ENCODE measurements around the gene EFCAB7.

DNA sequence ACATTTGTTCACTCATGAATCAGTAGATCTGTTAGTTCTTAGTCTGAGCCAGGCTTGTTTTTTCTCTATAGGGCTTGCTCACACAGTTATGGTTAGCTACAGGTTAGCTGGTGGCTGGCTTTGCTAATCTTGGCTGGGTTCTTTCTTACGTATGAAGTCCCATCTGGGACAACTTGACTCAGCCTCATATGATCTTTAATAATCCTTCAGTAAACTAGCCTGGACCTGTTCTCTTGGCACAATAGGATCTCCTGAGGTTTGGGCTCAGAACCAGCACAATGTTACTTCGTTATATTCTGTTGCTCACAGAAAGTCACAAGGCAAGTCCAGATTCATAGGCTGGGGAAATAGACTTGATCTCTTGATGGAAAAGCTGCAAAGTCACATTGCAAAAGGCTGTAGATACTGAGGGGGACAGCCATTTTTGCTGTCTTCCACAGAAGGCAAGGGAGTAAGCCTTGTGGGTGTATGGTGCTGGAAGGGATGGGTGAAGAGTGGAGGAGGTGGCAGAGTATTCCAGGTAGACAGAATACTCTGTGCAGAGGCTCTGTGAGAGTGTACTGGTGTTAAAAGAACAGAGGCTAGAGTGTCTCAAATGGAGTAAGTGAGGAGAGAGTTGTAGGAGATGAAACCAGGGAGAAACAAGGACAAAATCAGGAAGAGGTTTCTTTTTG is 24.4 kb downstream of the EFCAB7 start:
- TF ChIP-seq, protein P1, sequence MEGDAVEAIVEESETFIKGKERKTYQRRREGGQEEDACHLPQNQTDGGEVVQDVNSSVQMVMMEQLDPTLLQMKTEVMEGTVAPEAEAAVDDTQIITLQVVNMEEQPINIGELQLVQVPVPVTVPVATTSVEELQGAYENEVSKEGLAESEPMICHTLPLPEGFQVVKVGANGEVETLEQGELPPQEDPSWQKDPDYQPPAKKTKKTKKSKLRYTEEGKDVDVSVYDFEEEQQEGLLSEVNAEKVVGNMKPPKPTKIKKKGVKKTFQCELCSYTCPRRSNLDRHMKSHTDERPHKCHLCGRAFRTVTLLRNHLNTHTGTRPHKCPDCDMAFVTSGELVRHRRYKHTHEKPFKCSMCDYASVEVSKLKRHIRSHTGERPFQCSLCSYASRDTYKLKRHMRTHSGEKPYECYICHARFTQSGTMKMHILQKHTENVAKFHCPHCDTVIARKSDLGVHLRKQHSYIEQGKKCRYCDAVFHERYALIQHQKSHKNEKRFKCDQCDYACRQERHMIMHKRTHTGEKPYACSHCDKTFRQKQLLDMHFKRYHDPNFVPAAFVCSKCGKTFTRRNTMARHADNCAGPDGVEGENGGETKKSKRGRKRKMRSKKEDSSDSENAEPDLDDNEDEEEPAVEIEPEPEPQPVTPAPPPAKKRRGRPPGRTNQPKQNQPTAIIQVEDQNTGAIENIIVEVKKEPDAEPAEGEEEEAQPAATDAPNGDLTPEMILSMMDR (IDR thresholded peaks at IDR 0.05) = no peak
- TF ChIP-seq ESRRA (CRISPR knock-in tag; IDR thresholded peaks at IDR 0.05; ENCODE audit: borderline replicate concordance) (no peak), FOXP1 (CRISPR knock-in tag; IDR thresholded peaks at IDR 0.05; ENCODE audit: borderline replicate concordance) (no peak), JUN (CRISPR knock-in tag; IDR thresholded peaks at IDR 0.05) (no peak), GTF2I (CRISPR knock-in tag; conservative IDR thresholded peaks at IDR 0.05) (no peak), SOX15 (CRISPR knock-in tag; IDR thresholded peaks at IDR 0.05) (no peak), ZNF219 (CRISPR knock-in tag; IDR thresholded peaks at IDR 0.05; ENCODE audit: borderline replicate concordance) (no peak), IRF2 (CRISPR knock-in tag; IDR thresholded peaks at IDR 0.05; ENCODE audit: borderline replicate concordance, low read depth) (no peak)
- TF ChIP-seq, protein P2, sequence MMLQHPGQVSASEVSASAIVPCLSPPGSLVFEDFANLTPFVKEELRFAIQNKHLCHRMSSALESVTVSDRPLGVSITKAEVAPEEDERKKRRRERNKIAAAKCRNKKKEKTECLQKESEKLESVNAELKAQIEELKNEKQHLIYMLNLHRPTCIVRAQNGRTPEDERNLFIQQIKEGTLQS (CRISPR knock-in tag; conservative IDR thresholded peaks at IDR 0.05) = no peak
- TF ChIP-seq, protein P3, sequence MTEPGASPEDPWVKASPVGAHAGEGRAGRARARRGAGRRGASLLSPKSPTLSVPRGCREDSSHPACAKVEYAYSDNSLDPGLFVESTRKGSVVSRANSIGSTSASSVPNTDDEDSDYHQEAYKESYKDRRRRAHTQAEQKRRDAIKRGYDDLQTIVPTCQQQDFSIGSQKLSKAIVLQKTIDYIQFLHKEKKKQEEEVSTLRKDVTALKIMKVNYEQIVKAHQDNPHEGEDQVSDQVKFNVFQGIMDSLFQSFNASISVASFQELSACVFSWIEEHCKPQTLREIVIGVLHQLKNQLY (CRISPR knock-in tag; IDR thresholded peaks at IDR 0.05) = no peak
- TF ChIP-seq, protein P4, sequence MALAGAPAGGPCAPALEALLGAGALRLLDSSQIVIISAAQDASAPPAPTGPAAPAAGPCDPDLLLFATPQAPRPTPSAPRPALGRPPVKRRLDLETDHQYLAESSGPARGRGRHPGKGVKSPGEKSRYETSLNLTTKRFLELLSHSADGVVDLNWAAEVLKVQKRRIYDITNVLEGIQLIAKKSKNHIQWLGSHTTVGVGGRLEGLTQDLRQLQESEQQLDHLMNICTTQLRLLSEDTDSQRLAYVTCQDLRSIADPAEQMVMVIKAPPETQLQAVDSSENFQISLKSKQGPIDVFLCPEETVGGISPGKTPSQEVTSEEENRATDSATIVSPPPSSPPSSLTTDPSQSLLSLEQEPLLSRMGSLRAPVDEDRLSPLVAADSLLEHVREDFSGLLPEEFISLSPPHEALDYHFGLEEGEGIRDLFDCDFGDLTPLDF (CRISPR knock-in tag; IDR thresholded peaks at IDR 0.05) = no peak
- TF ChIP-seq, protein P5, sequence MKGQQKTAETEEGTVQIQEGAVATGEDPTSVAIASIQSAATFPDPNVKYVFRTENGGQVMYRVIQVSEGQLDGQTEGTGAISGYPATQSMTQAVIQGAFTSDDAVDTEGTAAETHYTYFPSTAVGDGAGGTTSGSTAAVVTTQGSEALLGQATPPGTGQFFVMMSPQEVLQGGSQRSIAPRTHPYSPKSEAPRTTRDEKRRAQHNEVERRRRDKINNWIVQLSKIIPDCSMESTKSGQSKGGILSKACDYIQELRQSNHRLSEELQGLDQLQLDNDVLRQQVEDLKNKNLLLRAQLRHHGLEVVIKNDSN (CRISPR knock-in tag; IDR thresholded peaks at IDR 0.05) = no peak
- TF ChIP-seq, protein P6, sequence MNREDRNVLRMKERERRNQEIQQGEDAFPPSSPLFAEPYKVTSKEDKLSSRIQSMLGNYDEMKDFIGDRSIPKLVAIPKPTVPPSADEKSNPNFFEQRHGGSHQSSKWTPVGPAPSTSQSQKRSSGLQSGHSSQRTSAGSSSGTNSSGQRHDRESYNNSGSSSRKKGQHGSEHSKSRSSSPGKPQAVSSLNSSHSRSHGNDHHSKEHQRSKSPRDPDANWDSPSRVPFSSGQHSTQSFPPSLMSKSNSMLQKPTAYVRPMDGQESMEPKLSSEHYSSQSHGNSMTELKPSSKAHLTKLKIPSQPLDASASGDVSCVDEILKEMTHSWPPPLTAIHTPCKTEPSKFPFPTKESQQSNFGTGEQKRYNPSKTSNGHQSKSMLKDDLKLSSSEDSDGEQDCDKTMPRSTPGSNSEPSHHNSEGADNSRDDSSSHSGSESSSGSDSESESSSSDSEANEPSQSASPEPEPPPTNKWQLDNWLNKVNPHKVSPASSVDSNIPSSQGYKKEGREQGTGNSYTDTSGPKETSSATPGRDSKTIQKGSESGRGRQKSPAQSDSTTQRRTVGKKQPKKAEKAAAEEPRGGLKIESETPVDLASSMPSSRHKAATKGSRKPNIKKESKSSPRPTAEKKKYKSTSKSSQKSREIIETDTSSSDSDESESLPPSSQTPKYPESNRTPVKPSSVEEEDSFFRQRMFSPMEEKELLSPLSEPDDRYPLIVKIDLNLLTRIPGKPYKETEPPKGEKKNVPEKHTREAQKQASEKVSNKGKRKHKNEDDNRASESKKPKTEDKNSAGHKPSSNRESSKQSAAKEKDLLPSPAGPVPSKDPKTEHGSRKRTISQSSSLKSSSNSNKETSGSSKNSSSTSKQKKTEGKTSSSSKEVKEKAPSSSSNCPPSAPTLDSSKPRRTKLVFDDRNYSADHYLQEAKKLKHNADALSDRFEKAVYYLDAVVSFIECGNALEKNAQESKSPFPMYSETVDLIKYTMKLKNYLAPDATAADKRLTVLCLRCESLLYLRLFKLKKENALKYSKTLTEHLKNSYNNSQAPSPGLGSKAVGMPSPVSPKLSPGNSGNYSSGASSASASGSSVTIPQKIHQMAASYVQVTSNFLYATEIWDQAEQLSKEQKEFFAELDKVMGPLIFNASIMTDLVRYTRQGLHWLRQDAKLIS (CRISPR knock-in tag; IDR thresholded peaks at IDR 0.05; ENCODE audit: borderline replicate concordance) = no peak
- TF ChIP-seq, protein P7, sequence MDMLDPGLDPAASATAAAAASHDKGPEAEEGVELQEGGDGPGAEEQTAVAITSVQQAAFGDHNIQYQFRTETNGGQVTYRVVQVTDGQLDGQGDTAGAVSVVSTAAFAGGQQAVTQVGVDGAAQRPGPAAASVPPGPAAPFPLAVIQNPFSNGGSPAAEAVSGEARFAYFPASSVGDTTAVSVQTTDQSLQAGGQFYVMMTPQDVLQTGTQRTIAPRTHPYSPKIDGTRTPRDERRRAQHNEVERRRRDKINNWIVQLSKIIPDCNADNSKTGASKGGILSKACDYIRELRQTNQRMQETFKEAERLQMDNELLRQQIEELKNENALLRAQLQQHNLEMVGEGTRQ (CRISPR knock-in tag; IDR thresholded peaks at IDR 0.05) = no peak
